Common myeloid progenitor, CD34-positive (primary cell): Measurements from ENCODE around the gene FKBP7.

Experiments used
- CTCF ChIA-PET: fragments of 350-600 bp; sonication (Branson Sonifier 250); formaldehyde crosslinking; loops from one replicate; lab custom pipeline; 2021; ENCODE audit warnings: antibody characterized with exemption; lab: Charles Lee
- POLR2A ChIA-PET: fragments of 350-600 bp; sonication (Branson Sonifier 250); formaldehyde crosslinking; loops from one replicate; lab custom pipeline; 2021; ENCODE audit warnings: antibody characterized with exemption; lab: Charles Lee
- DNase-seq, 3 donors: peaks; one replicate each; pipeline versions ENCODE4 v3.0.0 to v3.0.0-alpha.2; 2013
- H3K27ac ChIP-seq, 2 experiments: 1 replicate in 1 of 2; 2 replicates in 1 of 2; pipeline ENCODE4 v1.7.0; 2013; ENCODE audit warnings: inconsistent platforms in 2 of 2, low read length in 2 of 2, mild to moderate bottlenecking in 2 of 2, low read depth in 1 of 2, moderate library complexity in 1 of 2; ENCODE audit not compliant: severe bottlenecking in 2 of 2, insufficient read depth in 1 of 2, poor library complexity in 1 of 2
- H3K27me3 ChIP-seq, 5 experiments: replicated peaks in 2 of 5; 1 replicate in 3 of 5; 2 replicates in 2 of 5; pipeline versions ENCODE4 v1.6.1 to v1.7.0; 2013; ENCODE audit warnings: low read length in 4 of 5, mild to moderate bottlenecking in 2 of 5, moderate library complexity in 2 of 5, inconsistent platforms in 1 of 5; ENCODE audit not compliant: insufficient read depth in 5 of 5, control insufficient read depth in 4 of 5
- H3K36me3 ChIP-seq, 4 experiments: 1 replicate in 2 of 4; 2 replicates in 2 of 4; pipeline versions ENCODE4 v1.6.1 to v1.7.0; 2013; ENCODE audit warnings: low read length in 3 of 4, control low read depth in 1 of 4, mild to moderate bottlenecking in 1 of 4; ENCODE audit not compliant: control insufficient read depth in 4 of 4, insufficient read depth in 4 of 4
- H3K4me1 ChIP-seq, 4 experiments: 1 replicate in 3 of 4; 2 replicates in 1 of 4; pipeline versions ENCODE4 v1.6.1 to v1.7.1; 2013; ENCODE audit warnings: low read length in 3 of 4, mild to moderate bottlenecking in 3 of 4, control low read depth in 1 of 4, inconsistent platforms in 1 of 4, moderate library complexity in 1 of 4; ENCODE audit not compliant: control insufficient read depth in 4 of 4, insufficient read depth in 4 of 4; ENCODE audit errors: control extremely low read depth in 1 of 4
- H3K4me3 ChIP-seq, 7 experiments: 1 replicate in 4 of 7; 2 replicates in 3 of 7; pipeline versions ENCODE4 v1.5.1 to v1.7.0; 2013; ENCODE audit warnings: mild to moderate bottlenecking in 7 of 7, low read length in 6 of 7, moderate library complexity in 6 of 7, inconsistent platforms in 2 of 7, low read depth in 2 of 7, control low read depth in 1 of 7; ENCODE audit not compliant: insufficient read depth in 4 of 7, control insufficient read depth in 1 of 7; ENCODE audit errors: extremely low read depth in 1 of 7
- H3K9me3 ChIP-seq, 5 experiments: 1 replicate in 4 of 5; 2 replicates in 1 of 5; pipeline versions ENCODE4 v1.6.1 to v1.7.1; 2013; ENCODE audit warnings: low read length in 4 of 5, mild to moderate bottlenecking in 2 of 5, inconsistent platforms in 1 of 5, low read depth in 1 of 5, moderate library complexity in 1 of 5; ENCODE audit not compliant: control insufficient read depth in 4 of 5, insufficient read depth in 2 of 5; ENCODE audit errors: control extremely low read depth in 1 of 5
- WGBS: methylation state at CpG from one replicate; pipeline ENCODE4 v1.1.5; 2013; ENCODE audit not compliant: insufficient coverage; 5-methylcytosine and 5-hydroxymethylcytosine counted together

FKBP7 gene

DNA sequence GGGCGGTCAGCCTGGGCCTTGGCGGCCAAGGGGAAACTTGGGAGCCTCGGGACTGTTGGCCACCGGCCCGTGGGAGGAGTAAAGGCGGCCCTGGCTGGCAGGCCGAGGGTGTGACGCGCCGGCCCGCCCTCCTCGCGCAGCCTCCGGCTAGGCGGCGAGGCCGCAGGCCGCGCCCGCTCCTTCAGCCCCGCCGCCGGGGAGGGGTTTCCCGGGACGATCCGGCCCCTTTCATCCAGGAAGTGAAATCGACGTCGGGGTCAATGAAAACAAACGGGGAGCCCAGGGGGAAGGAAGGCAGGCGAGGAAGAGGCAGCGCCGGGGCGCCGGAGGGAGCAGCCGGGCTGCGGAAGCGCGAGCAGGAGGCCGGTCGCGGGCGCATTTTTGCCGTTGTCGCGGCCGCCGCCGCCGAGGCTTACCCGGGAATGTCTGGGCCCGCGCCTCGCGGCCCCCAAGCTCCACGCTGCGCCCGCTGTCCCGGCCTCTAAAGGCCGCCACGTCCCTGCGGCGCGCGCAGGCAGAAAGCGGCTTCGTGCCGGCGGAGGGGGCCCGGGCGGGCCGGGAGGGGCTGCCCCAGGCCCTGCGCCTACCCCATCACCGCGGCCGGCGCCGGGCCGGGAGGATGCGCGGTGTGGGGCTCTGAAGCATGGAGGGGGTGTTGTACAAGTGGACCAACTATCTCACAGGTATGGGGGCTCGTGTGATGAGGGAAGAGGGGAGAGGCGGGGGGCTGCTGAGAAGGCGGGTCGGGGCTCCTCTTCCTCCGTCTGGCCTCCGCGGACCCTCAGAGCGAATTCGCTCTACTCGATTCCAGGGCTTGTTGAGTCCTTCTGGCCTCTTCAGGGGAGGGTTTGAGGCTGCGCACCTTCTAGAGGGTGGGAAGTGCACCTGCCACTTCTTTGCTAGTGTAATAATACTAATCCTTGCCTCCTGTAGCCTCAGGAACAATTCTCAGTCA is 2.1 kb upstream of the FKBP7 start, which contains the start of gene PLEKHA3:
Gene PLEKHA3, plus strand, starts transcription at position 231 of the 955 bp plus-strand sequence. Its CDS starts 413 bp downstream, at position 644.
- H3K27ac ChIP-seq = peak within 1 kb of the TSS; percentile 44 to 91
- H3K9me3 ChIP-seq = no peaks in the 10 kb centered on the region
- H3K36me3 ChIP-seq = peaks cover 0 to 3% (median under 1%) of the 10 kb centered on the region in 4 experiments
- ChIA-PET CTCF (interaction anchor here (1.0 to 2.1 kb wide), 3 partner anchors 9 to 13 kb away, joined by 3 to 6 read pairs (median 4); no protein-coding TSS in a partner anchor), POLR2A (interaction anchor here (0.6 to 0.8 kb wide), 2 partner anchors 30 to 35 kb away, joined by 3 to 4 read pairs; partner anchors contain the start of gene PRKRA)
- H3K4me1 ChIP-seq = peaks cover 16 to 45% (median 31%) of the 10 kb centered on the region in 4 experiments
- no peaks in the 10 kb centered on the region for H3K27me3 ChIP-seq
- peak within 1 kb of the TSS; percentile 73 to 98 (median 87) for H3K4me3 ChIP-seq
- peak; percentile 82 to 87 (median 84) for DNase-seq
- 0% methylated on average over 34 of the region's 92 CpGs for WGBS

DNA sequence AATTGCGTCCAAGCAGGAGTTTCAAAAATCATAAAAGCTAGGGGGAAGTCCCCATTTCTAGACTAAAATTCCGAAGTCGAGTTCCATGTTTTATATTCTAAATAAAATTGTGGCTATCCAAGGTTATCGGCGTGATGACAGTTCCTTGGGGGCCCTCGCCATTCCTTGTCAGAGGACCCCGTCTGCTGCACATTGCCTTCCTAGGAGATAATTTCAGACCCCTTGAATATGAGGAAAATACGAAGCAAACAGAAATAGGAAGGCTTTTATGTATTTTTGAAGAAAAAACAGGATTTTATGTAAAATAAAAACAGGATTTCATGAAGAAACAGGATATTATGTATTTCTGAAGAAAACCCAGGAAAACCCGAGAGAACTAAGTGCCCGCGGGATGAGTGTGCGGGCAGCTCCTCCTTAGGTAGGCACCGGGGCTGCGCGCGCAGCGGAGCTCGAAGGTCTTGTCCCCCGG is 1.4 kb upstream of the FKBP7 start:
- ChIA-PET POLR2A (interaction anchor here (0.6 kb wide), 1 partner anchor 36 kb away, joined by 4 read pairs; no protein-coding TSS in a partner anchor), CTCF (interaction anchor here (0.9 to 2.1 kb wide), 4 partner anchors 10 to 13 kb away, joined by 3 to 6 read pairs (median 4); no protein-coding TSS in a partner anchor)
- 22% methylated on average over 7 of the region's 19 CpGs for WGBS
- Histone ChIP-seq H3K27me3 (no peaks in the 10 kb centered on the region), H3K9me3 (no peaks in the 10 kb centered on the region), H3K4me3 (peak overlapping the region; percentile 67 to 87 (median 80)), H3K4me1 (peaks cover 16 to 45% (median 31%) of the 10 kb centered on the region in 4 experiments), H3K36me3 (peaks cover 0 to 2% (median 0%) of the 10 kb centered on the region in 4 experiments), H3K27ac (peak overlapping the region; percentile 44 to 91)
- no peak for DNase-seq

DNA sequence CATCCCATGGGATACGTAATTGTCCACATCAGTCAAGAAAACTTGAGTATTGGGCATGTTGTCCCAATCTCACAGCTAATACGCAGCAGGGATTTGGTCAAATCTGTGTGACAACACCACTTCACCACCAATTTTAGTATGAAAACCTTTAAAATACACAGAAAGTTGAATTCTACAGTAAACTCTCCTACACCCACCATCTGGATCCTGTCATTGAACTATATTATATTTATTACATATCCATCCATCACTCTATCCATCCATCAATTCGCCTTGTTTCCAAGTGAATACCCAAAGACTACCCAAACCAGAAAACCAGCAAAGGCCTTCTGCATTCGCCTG is 846 bp upstream of the FKBP7 start:
- no peak for DNase-seq
- Histone ChIP-seq H3K36me3 (no peaks in the 10 kb centered on the region), H3K27me3 (no peaks in the 10 kb centered on the region), H3K4me1 (peaks cover 16 to 45% (median 31%) of the 10 kb centered on the region in 4 experiments), H3K4me3 (peak overlapping the region; percentile 69 to 98 (median 87)), H3K27ac (peak overlapping the region; percentile 79 to 91), H3K9me3 (no peaks in the 10 kb centered on the region)
- ChIA-PET CTCF (interaction anchor here (0.9 to 2.1 kb wide), 4 partner anchors 10 to 13 kb away, joined by 3 to 6 read pairs (median 4); no protein-coding TSS in a partner anchor), POLR2A (no interaction called here)
- WGBS = 20% methylated on average over 2 of the region's 4 CpGs

DNA sequence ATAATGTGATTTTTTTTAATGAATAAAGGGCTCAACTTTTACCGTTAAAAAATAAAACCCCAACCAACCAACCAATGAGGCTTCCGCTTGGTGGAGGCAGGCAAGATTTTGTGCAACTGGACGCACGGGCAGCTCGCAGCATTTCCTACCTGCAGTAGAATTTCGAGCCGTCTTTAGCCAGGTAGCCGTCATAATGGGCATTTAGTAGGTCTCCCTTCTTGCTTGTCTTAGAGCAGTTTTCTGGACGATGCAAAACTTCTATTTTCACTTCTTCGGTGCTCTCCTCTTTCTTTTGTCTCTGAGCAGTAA is 316 bp downstream of the FKBP7 start:
- peaks cover 16 to 45% (median 31%) of the 10 kb centered on the region in 4 experiments for H3K4me1 ChIP-seq
- DNase-seq = no peak
- ChIA-PET CTCF (no interaction called here), POLR2A (no interaction called here)
- 0% methylated on average over 8 of the region's 10 CpGs for WGBS
- peak overlapping the region; percentile 69 to 98 (median 87) for H3K4me3 ChIP-seq
- peak overlapping the region; percentile 79 to 91 for H3K27ac ChIP-seq
- no peaks in the 10 kb centered on the region for H3K36me3 ChIP-seq
- no peaks in the 10 kb centered on the region for H3K9me3 ChIP-seq
- H3K27me3 ChIP-seq = no peaks in the 10 kb centered on the region

DNA sequence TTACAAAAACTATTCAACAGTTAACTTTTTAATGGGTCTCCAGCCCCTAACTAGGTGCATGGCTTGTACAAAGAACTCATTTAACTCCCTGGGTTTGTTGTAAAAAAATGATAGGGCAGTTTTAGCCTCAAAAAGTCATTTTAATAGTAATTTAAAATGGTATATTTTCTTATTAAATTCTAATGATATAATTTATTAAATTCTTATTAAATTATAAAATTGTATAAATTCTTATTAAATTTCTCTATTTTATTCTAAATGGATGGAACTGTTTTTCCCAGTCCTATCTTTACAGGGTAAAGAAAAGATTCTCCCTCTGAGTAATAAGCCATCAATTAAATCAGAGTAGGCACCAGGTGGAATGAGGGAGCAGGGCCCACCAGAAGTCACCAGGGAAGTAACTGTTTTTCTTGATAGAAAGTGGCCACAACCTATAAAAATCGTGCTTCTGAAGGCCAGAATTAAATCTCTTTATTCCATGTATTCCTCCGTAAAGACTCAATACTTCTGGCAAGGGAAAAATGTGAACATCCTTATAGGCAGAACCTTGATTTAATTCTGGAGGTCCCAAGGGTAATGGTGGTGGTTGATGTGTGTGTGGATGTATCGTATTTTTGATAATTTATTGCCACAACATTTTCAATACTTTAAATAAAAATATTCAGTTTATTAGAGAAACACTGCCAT is 814 bp downstream of the FKBP7 start:
- Histone ChIP-seq H3K4me1 (peaks cover 16 to 44% (median 30%) of the 10 kb centered on the region in 4 experiments), H3K27ac (peak overlapping the region in 1 of 2 experiments; percentile 91), H3K4me3 (peak overlapping the region in 6 of 7 experiments; percentile 85 to 98 (median 88)), H3K36me3 (no peaks in the 10 kb centered on the region), H3K9me3 (no peaks in the 10 kb centered on the region), H3K27me3 (no peaks in the 10 kb centered on the region)
- ChIA-PET POLR2A (no interaction called here), CTCF (no interaction called here)
- peak in 2 of 3 donors; percentile 18 to 33 for DNase-seq
- WGBS = 0% methylated on average over 2 of the region's 3 CpGs

DNA sequence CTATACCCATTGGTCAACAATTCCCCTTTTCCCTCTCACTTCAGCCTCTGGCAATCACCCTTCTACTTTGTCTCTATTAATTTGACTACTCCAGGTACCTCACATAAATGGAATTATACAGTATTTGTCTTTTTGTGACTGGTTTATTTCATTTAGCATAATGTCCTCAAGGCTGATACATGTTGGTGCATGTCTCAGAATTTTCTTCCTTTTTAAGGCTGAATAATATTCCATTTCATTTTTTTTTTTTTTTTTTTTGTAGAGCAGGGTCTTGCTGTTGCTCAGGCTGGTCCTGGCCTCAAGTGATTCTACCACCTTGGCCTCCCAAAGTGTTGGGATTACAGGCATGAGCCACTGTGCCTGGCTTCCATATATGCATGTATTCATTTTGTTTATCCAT is 1.9 kb downstream of the FKBP7 start:
- Histone ChIP-seq H3K36me3 (no peaks in the 10 kb centered on the region), H3K4me3 (no peak overlapping the region), H3K27me3 (no peaks in the 10 kb centered on the region), H3K27ac (no peak overlapping the region), H3K9me3 (no peaks in the 10 kb centered on the region), H3K4me1 (peaks cover 10 to 33% (median 20%) of the 10 kb centered on the region in 4 experiments)
- ChIA-PET POLR2A (no interaction called here), CTCF (no interaction called here)
- DNase-seq = no peak
